ENCODE results near the gene STIM1. TPM values are rescaled to one million over a fixed set of nuclear protein-coding genes. Genes with fewer than 3 reads are reported as not detected.

Gene STIM1
- total RNA-seq, 1 experiment from 2014 or later: 55.1 TPM

DNA sequence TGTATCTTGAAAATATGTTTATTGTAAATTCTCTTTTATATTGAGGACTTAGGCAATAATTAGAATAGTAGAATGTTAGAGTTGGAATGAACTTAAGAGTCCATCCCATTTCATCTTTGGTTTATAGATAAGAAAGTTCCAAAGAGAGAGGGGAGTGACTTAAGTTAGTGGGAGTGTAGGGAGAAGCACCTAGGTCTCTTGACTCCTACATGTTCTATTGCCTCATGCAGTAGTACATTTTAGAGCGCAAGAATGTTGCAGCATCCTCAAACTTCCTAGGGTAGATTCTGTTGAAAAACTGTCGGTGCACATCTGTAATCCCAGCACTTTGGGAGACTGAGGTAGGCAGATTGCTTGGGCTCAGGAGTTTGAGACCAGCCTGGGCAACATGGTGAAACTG, 247.8 kb downstream of the STIM1 start:
- H3K27ac Mint-ChIP-seq (ENCODE audit: unreplicated experiment): no peak overlapping the region
- Histone ChIP-seq H3K4me3 (ENCODE audit: low read depth, low read length) (no peak overlapping the region), H3K36me3 (ENCODE audit: control insufficient read depth, insufficient read depth, low read length) (no peaks in the 10 kb centered on the region), H3K27me3 (replicated peaks; ENCODE audit: control insufficient read depth, insufficient read depth, low read length) (no peaks in the 10 kb centered on the region), H3K4me1 (no peaks in the 10 kb centered on the region), H3K9me3 (no peaks in the 10 kb centered on the region)
- peaks cover 51% of the 10 kb centered on the region for H3K36me3 Mint-ChIP-seq (ENCODE audit: insufficient read depth, unreplicated experiment)
- POLR2A ChIA-PET: no interaction called here
- intact Hi-C loops (cut with micrococcal nuclease; ENCODE audit: unreplicated experiment): no loop called here
- peaks cover 8% of the 10 kb centered on the region for H3K4me1 Mint-ChIP-seq (ENCODE audit: low read depth, unreplicated experiment)
- TF ChIP-seq, protein P1, sequence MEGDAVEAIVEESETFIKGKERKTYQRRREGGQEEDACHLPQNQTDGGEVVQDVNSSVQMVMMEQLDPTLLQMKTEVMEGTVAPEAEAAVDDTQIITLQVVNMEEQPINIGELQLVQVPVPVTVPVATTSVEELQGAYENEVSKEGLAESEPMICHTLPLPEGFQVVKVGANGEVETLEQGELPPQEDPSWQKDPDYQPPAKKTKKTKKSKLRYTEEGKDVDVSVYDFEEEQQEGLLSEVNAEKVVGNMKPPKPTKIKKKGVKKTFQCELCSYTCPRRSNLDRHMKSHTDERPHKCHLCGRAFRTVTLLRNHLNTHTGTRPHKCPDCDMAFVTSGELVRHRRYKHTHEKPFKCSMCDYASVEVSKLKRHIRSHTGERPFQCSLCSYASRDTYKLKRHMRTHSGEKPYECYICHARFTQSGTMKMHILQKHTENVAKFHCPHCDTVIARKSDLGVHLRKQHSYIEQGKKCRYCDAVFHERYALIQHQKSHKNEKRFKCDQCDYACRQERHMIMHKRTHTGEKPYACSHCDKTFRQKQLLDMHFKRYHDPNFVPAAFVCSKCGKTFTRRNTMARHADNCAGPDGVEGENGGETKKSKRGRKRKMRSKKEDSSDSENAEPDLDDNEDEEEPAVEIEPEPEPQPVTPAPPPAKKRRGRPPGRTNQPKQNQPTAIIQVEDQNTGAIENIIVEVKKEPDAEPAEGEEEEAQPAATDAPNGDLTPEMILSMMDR (IDR thresholded peaks at IDR 0.05; ENCODE audit: insufficient read depth in 1 of 2, low read depth in 1 of 2, low read length in 1 of 2, severe bottlenecking in 1 of 2, unreplicated experiment in 1 of 2): no peak
- no peaks in the 10 kb centered on the region for H3K27me3 Mint-ChIP-seq (ENCODE audit: insufficient read depth, unreplicated experiment)
- H3K4me3 Mint-ChIP-seq (ENCODE audit: unreplicated experiment): no peak overlapping the region
- CTCF ChIA-PET: no interaction called here
- DNase-seq: no peak
- H3K9me3 Mint-ChIP-seq (ENCODE audit: unreplicated experiment): no peaks in the 10 kb centered on the region
- BruUV-seq (replicated peaks): no TSS peak

DNA sequence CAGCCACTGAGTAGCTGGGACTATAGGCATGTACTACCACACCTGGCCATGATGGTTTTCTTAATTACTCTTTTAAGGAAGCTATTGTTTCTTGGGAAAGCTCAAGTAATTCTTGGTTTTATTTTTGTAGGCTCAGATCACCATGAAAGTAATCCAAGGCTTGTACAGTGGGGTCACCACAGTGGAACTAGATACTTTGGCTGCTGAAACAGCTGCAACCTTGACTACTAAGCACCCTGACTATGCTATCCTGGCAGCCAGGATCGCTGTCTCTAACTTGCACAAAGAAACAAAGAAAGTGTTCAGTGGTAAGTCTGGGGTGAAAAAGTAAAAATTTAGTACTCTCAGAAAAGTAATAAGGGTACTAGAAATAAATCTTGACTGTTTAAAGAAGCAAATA, 250.5 kb downstream of the STIM1 start:
- ChIA-PET CTCF (no interaction called here), POLR2A (no interaction called here)
- Mint-ChIP-seq H3K27me3 (ENCODE audit: insufficient read depth, unreplicated experiment) (no peaks in the 10 kb centered on the region), H3K27ac (ENCODE audit: unreplicated experiment) (no peak overlapping the region), H3K9me3 (ENCODE audit: unreplicated experiment) (no peaks in the 10 kb centered on the region), H3K36me3 (ENCODE audit: insufficient read depth, unreplicated experiment) (peaks cover 46% of the 10 kb centered on the region), H3K4me1 (ENCODE audit: low read depth, unreplicated experiment) (no peaks in the 10 kb centered on the region), H3K4me3 (ENCODE audit: unreplicated experiment) (no peak overlapping the region)
- intact Hi-C loops (cut with micrococcal nuclease; ENCODE audit: unreplicated experiment): no loop called here
- H3K4me3 ChIP-seq (ENCODE audit: low read depth, low read length): no peak overlapping the region
- no peaks in the 10 kb centered on the region for H3K4me1 ChIP-seq
- H3K36me3 ChIP-seq (ENCODE audit: control insufficient read depth, insufficient read depth, low read length): no peaks in the 10 kb centered on the region
- TF ChIP-seq, protein P1 (IDR thresholded peaks at IDR 0.05; ENCODE audit: insufficient read depth in 1 of 2, low read depth in 1 of 2, low read length in 1 of 2, severe bottlenecking in 1 of 2, unreplicated experiment in 1 of 2): no peak
- no peak for DNase-seq
- H3K9me3 ChIP-seq: no peaks in the 10 kb centered on the region
- BruUV-seq (replicated peaks): no TSS peak
- no peaks in the 10 kb centered on the region for H3K27me3 ChIP-seq (replicated peaks; ENCODE audit: control insufficient read depth, insufficient read depth, low read length)

DNA sequence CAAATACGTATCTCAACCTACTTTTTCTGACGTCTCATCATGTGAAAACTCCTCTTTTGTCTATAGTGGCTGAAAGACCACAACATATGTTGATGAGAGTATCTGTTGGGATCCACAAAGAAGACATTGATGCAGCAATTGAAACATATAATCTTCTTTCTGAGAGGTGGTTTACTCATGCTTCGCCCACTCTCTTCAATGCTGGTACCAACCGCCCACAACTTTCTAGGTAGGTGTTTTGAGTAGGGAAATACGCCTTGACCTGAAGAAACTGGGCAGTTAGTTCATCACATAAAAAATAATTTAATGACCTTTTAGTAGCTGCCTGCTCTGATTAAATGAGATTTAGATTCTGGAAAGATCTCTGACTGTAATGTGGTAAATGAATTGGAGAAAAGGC, 256.4 kb downstream of the STIM1 start:
- peaks cover 2% of the 10 kb centered on the region for H3K36me3 ChIP-seq (ENCODE audit: control insufficient read depth, insufficient read depth, low read length)

More for the DNA sequence above, 256.4 kb downstream of the STIM1 start:
- Mint-ChIP-seq H3K27ac (ENCODE audit: unreplicated experiment) (no peak overlapping the region), H3K27me3 (ENCODE audit: insufficient read depth, unreplicated experiment) (no peaks in the 10 kb centered on the region), H3K4me1 (ENCODE audit: low read depth, unreplicated experiment) (no peaks in the 10 kb centered on the region), H3K4me3 (ENCODE audit: unreplicated experiment) (no peak overlapping the region), H3K9me3 (ENCODE audit: unreplicated experiment) (no peaks in the 10 kb centered on the region), H3K36me3 (ENCODE audit: insufficient read depth, unreplicated experiment) (peaks cover 63% of the 10 kb centered on the region)
- CTCF ChIA-PET: no interaction called here
- TF ChIP-seq, protein P1 (IDR thresholded peaks at IDR 0.05; ENCODE audit: insufficient read depth in 1 of 2, low read depth in 1 of 2, low read length in 1 of 2, severe bottlenecking in 1 of 2, unreplicated experiment in 1 of 2): no peak
- H3K27me3 ChIP-seq (replicated peaks; ENCODE audit: control insufficient read depth, insufficient read depth, low read length): no peaks in the 10 kb centered on the region
- BruUV-seq (replicated peaks): no TSS peak
- H3K4me1 ChIP-seq: no peaks in the 10 kb centered on the region
- no peak for DNase-seq
- H3K9me3 ChIP-seq: no peaks in the 10 kb centered on the region
- POLR2A ChIA-PET: no interaction called here
- H3K4me3 ChIP-seq (ENCODE audit: low read depth, low read length): no peak overlapping the region
- intact Hi-C loops (cut with micrococcal nuclease; ENCODE audit: unreplicated experiment): no loop called here

Measured in Caco-2 (cell line).